GM12878 (cell line): ENCODE results near the gene ELK4. TPM values are rescaled to one million over a fixed set of nuclear protein-coding genes. Genes with fewer than 3 reads are reported as not detected.

Experiments used
- ATAC-seq: fragments of 200-7000 bp; cut with Tn5 transposase; 3 replicates; pipeline ENCODE4 v1.9.1; 2020; ENCODE audit warnings: mild to moderate bottlenecking, moderate library complexity
- BruUV-seq: library from RNA; stranded (reverse); fragments of 400-500 nt; replicated peaks from 2 replicates; lab custom pipeline; 2021; lab: Mats Ljungman, UMichigan
- CTCF ChIA-PET: fragments of 300-600 bp; sonication (Branson Sonifier 250); formaldehyde crosslinking; extraction: SDS; loops from one replicate; lab custom pipeline; 2021; ENCODE audit warnings: inconsistent platforms; lab: Yijun Ruan, JAX
- POLR2A ChIA-PET: fragments of 350-600 bp; formaldehyde crosslinking; extraction: SDS; loops from one replicate; lab custom pipeline; 2021; ENCODE audit warnings: inconsistent platforms; lab: Charles Lee
- RAD21 ChIA-PET: fragments of 300-600 bp; sonication (Branson Sonifier 250); formaldehyde crosslinking; loops from one replicate; lab custom pipeline; 2023; ENCODE audit warnings: antibody characterized with exemption; ENCODE audit not compliant: unreplicated experiment; lab: Charles Lee
- SMC1A ChIA-PET: fragments of 300-600 bp; sonication (Branson Sonifier 250); formaldehyde crosslinking; loops from one replicate; lab custom pipeline; 2023; ENCODE audit not compliant: unreplicated experiment, uncharacterized antibody; lab: Charles Lee
- DNase-seq: peaks from one replicate; pipeline ENCODE4 v3.0.0-alpha.2; 2011; ENCODE audit warnings: low read depth, low spot score
- FAIRE-seq: peaks from 3 replicates; lab custom pipeline; 2011; peaks lifted over from hg19 to GRCh38; lab: Jason Lieb, UNC
- H2AFZ ChIP-seq: 2 replicates; pipeline ENCODE4 v1.6.0; 2011; ENCODE audit warnings: low read depth, low read length, control low read depth; ENCODE audit not compliant: control insufficient read depth
- H3K27ac ChIP-seq: 2 replicates; pipeline ENCODE4 v1.5.1; 2011; ENCODE audit warnings: control low read depth; ENCODE audit not compliant: control insufficient read depth, insufficient read depth
- H3K27me3 ChIP-seq, 2 experiments: replicated peaks in 1 of 2; 2 replicates each; pipeline versions ENCODE4 v1.6.0 to v1.6.1; 2011; ENCODE audit warnings: low read length in 1 of 2; ENCODE audit not compliant: control insufficient read depth in 2 of 2, insufficient read depth in 2 of 2
- H3K36me3 ChIP-seq, 2 experiments: 2 replicates each; pipeline ENCODE4 v1.5.1; 2011; ENCODE audit warnings: low read length in 1 of 2; ENCODE audit not compliant: control insufficient read depth in 2 of 2, insufficient read depth in 2 of 2
- H3K4me1 ChIP-seq: 2 replicates; pipeline ENCODE4 v1.6.1; 2011; ENCODE audit warnings: mild to moderate bottlenecking, low read length, moderate library complexity, mixed read lengths; ENCODE audit not compliant: control insufficient read depth, insufficient read depth
- H3K4me2 ChIP-seq: 2 replicates; pipeline ENCODE4 v1.6.0; 2011; ENCODE audit warnings: control low read depth; ENCODE audit not compliant: control insufficient read depth, insufficient read depth
- H3K4me3 ChIP-seq: fragments of 200-600 bp; sonication (generic); 2 replicates; pipeline ENCODE4 v1.5.1; 2016
- H3K79me2 ChIP-seq: 2 replicates; pipeline ENCODE4 v1.6.0; 2011; ENCODE audit warnings: low read length; ENCODE audit not compliant: control insufficient read depth, insufficient read depth
- H3K9ac ChIP-seq: 2 replicates; pipeline ENCODE4 v1.8.0; 2011; ENCODE audit warnings: low read length, control low read depth, mixed read lengths; ENCODE audit not compliant: control insufficient read depth, insufficient read depth
- H3K9me3 ChIP-seq: replicated peaks from 3 replicates; pipeline ENCODE4 v1.5.1; 2011; ENCODE audit warnings: mild to moderate bottlenecking, low read length; ENCODE audit not compliant: control insufficient read depth, insufficient read depth
- H4K20me1 ChIP-seq: 2 replicates; pipeline ENCODE4 v1.6.0; 2011; ENCODE audit not compliant: control insufficient read depth, insufficient read depth
- EED ChIP-seq: sonication (generic); IDR thresholded peaks from 2 replicates; pipeline ENCODE4 v1.6.1; 2016; ENCODE audit warnings: antibody characterized with exemption, low read depth
- IKZF2 ChIP-seq, 2 experiments: fragments of 450-650 bp; IDR thresholded peaks; 2 replicates each; pipeline ENCODE4 v1.6.1; 2017; ENCODE audit warnings: mild to moderate bottlenecking in 2 of 2, moderate library complexity in 2 of 2
- MXI1 ChIP-seq: fragments of 150-350 bp; IDR thresholded peaks from 2 replicates; pipeline ENCODE4 v1.6.1; 2011; ENCODE audit warnings: low read depth, mild to moderate bottlenecking, inconsistent platforms, low read length, improper control_type of control experiment
- NR2C2 ChIP-seq: IDR thresholded peaks from 2 replicates; pipeline ENCODE4 v1.6.1; 2011; ENCODE audit warnings: borderline replicate concordance, low read depth; ENCODE audit not compliant: control insufficient read depth, insufficient read length
- SMAD1 ChIP-seq: fragments of 450-650 bp; IDR thresholded peaks from 2 replicates; pipeline ENCODE4 v1.6.1; 2018; ENCODE audit warnings: mild to moderate bottlenecking, low read depth; ENCODE audit not compliant: partially characterized antibody
- SMAD5 ChIP-seq: IDR thresholded peaks from 2 replicates; pipeline ENCODE4 v1.6.1; 2016; ENCODE audit warnings: antibody characterized with exemption, low read depth
- WGBS: methylation state at CpG from one replicate; pipeline ENCODE4 v1.1.6; 2016; ENCODE audit warnings: low lambda C conversion rate; ENCODE audit not compliant: insufficient replicate concordance, insufficient coverage; ENCODE audit errors: missing lambda C conversion rate; 5-methylcytosine and 5-hydroxymethylcytosine counted together
- in situ Hi-C: fragments of 300-500 bp; cut with MboI; formaldehyde crosslinking; loops from 9 replicates; pipeline ENCODE4 v1.14.3; 2018; ENCODE audit warnings: mixed read lengths
- intact Hi-C: fragments of 100-400 bp; cut with micrococcal nuclease; formaldehyde crosslinking; loops from one replicate; pipeline ENCODE4 v1.14.2; 2022; ENCODE audit not compliant: unreplicated experiment
- polyA plus RNA-seq, 11 experiments: library from polyadenylated mRNA; depleted of rRNA in 4 of 11; unstranded in 6 of 11; stranded (reverse) in 5 of 11; fragments of >200 nt; fragmentation: Nextera tagmentation in 4 of 11; fragmentation: Illumina TruSeq in 1 of 11; extraction: Ambion mirVana in 4 of 11; extraction: Trizol in 1 of 11; gene quantifications; 1 replicate in 1 of 11; 2 replicates in 10 of 11; pipeline versions ENCODE4 v1.2.1 to v1.2.3, GENCODE V29; 2011 to 2016; ENCODE audit warnings: inconsistent platforms in 2 of 11, missing spikeins in 2 of 11, low read depth in 1 of 11
- total RNA-seq, 4 experiments: library from RNA; depleted of rRNA in 3 of 4; stranded (reverse); fragments of >200 nt in 3 of 4; fragmentation: Illumina TruSeq in 1 of 4; extraction: Trizol in 1 of 4; gene quantifications; 2 replicates each; pipeline versions ENCODE4 v1.2.1 to v1.2.3, GENCODE V29; 2013 to 2021
- TF ChIP-seq, protein P1 (sequence below): IDR thresholded peaks from 2 replicates; pipeline ENCODE4 v1.6.1; 2011; ENCODE audit warnings: low read depth, low read length, improper control_type of control experiment, borderline replicate concordance
- TF ChIP-seq, protein P2 (sequence below): fragments of 450-650 bp; IDR thresholded peaks from 2 replicates; pipeline ENCODE4 v1.6.1; 2016; ENCODE audit warnings: mild to moderate bottlenecking, moderate library complexity, borderline replicate concordance

The ELK4 gene
- total and polyA plus RNA-seq, 10 of the 15 experiments (the other 5 are each of a cell fraction or from before 2014, with no cell fraction given), result 5.2 to 71.5 (median 18.5) TPM

DNA sequence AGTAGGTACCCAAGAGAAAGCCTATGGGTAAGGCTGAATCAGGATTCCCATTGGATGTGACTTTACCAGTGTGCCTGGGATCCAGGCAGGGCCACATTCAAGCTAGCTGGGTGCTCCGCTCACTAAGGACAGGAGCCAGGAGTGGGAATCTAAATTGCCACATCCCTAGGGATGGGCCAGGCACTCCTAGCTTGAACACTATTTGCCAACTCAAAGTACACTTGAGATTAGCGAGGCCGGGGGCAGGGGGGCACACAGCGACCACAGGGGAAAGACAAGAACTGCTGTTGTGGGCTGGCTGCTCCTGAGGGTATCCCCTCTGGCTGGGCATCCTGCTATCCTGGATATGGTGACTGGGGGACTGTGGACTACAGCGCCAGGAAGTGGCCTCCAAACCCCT lies 44.2 kb upstream of the ELK4 start:
- no peaks in the 10 kb centered on the region for H3K9me3 ChIP-seq
- no peak overlapping the region for H3K27ac ChIP-seq
- intact Hi-C loops (no loop called here), in situ Hi-C loops (no loop called here)
- FAIRE-seq (no peak), DNase-seq (no peak), ATAC-seq (no peak)
- H3K4me2 ChIP-seq, result no peak overlapping the region
- H3K9ac ChIP-seq, result no peak overlapping the region
- no peaks in the 10 kb centered on the region for H3K36me3 ChIP-seq
- no peak overlapping the region for H2AFZ ChIP-seq
- 91% methylated on average over 5 of the region's 5 CpGs for WGBS
- ChIA-PET SMC1A (interaction anchor here (6.6 to 26.7 kb wide), 3 partner anchors 9 to 30 kb away, joined by 59 to 1008 read pairs (median 62); no protein-coding TSS in a partner anchor), RAD21 (interaction anchor here (3.7 to 6.7 kb wide), 2 partner anchors 17 to 35 kb away, joined by 23 to 36 read pairs; no protein-coding TSS in a partner anchor), CTCF (interaction anchor here (2.0 to 31.9 kb wide), 4 partner anchors 9 to 87 kb away, joined by 4 to 1339 read pairs (median 52); no protein-coding TSS in a partner anchor), POLR2A (interaction anchor here (0.8 to 1.4 kb wide), 3 partner anchors 17 to 241 kb away, joined by 3 to 4 read pairs (median 3); no protein-coding TSS in a partner anchor)
- H3K27me3 ChIP-seq, result 0 out of 4 replicates have a peak, but pooled peaks cover 0 to 4% of the 10 kb centered on the region in 2 experiments
- H3K4me1 ChIP-seq, result peaks cover 30% of the 10 kb centered on the region
- peaks cover 10% of the 10 kb centered on the region; the same call in 1 of the 2 replicates for H4K20me1 ChIP-seq
- no TSS peak for BruUV-seq
- TF ChIP-seq MXI1 (no peak), IKZF2 (IDR thresholded peaks at IDR 0.05) (no peak), SMAD5 (no peak), SMAD1 (no peak), NR2C2 (no peak), EED (no peak)
- TF ChIP-seq, protein P1, sequence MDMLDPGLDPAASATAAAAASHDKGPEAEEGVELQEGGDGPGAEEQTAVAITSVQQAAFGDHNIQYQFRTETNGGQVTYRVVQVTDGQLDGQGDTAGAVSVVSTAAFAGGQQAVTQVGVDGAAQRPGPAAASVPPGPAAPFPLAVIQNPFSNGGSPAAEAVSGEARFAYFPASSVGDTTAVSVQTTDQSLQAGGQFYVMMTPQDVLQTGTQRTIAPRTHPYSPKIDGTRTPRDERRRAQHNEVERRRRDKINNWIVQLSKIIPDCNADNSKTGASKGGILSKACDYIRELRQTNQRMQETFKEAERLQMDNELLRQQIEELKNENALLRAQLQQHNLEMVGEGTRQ, result no peak
- TF ChIP-seq, protein P2, sequence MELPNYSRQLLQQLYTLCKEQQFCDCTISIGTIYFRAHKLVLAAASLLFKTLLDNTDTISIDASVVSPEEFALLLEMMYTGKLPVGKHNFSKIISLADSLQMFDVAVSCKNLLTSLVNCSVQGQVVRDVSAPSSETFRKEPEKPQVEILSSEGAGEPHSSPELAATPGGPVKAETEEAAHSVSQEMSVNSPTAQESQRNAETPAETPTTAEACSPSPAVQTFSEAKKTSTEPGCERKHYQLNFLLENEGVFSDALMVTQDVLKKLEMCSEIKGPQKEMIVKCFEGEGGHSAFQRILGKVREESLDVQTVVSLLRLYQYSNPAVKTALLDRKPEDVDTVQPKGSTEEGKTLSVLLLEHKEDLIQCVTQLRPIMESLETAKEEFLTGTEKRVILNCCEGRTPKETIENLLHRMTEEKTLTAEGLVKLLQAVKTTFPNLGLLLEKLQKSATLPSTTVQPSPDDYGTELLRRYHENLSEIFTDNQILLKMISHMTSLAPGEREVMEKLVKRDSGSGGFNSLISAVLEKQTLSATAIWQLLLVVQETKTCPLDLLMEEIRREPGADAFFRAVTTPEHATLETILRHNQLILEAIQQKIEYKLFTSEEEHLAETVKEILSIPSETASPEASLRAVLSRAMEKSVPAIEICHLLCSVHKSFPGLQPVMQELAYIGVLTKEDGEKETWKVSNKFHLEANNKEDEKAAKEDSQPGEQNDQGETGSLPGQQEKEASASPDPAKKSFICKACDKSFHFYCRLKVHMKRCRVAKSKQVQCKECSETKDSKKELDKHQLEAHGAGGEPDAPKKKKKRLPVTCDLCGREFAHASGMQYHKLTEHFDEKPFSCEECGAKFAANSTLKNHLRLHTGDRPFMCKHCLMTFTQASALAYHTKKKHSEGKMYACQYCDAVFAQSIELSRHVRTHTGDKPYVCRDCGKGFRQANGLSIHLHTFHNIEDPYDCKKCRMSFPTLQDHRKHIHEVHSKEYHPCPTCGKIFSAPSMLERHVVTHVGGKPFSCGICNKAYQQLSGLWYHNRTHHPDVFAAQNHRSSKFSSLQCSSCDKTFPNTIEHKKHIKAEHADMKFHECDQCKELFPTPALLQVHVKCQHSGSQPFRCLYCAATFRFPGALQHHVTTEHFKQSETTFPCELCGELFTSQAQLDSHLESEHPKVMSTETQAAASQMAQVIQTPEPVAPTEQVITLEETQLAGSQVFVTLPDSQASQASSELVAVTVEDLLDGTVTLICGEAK, result no peak
- H3K79me2 ChIP-seq, result no peaks in the 10 kb centered on the region
- no peak overlapping the region for H3K4me3 ChIP-seq
